IPS DF 6.9 (cell line): ENCODE data around the gene PAWR.
A peak's percentile ranks its signal among the peaks of the same experiment; 100 is the strongest.

Experiments used
- DNase-seq: peaks from one replicate; pipeline ENCODE4 v3.0.0-alpha.2; 2013; ENCODE audit warnings: low read depth, low spot score
- H3K27ac ChIP-seq: one replicate; pipeline ENCODE4 v1.5.1; 2013; ENCODE audit warnings: low read length, control low read depth
- H3K27me3 ChIP-seq: 2 replicates; pipeline ENCODE4 v1.6.1; 2013; ENCODE audit warnings: mild to moderate bottlenecking, low read length; ENCODE audit not compliant: control insufficient read depth, insufficient read depth
- H3K36me3 ChIP-seq: 2 replicates; pipeline ENCODE4 v1.6.1; 2013; ENCODE audit warnings: low read length; ENCODE audit not compliant: control insufficient read depth, insufficient read depth
- H3K4me1 ChIP-seq: 2 replicates; pipeline ENCODE4 v1.6.1; 2013; ENCODE audit warnings: low read length; ENCODE audit not compliant: control insufficient read depth, insufficient read depth
- H3K4me3 ChIP-seq: 2 replicates; pipeline ENCODE4 v1.5.1; 2013; ENCODE audit warnings: mild to moderate bottlenecking, low read length
- H3K9me3 ChIP-seq: 2 replicates; pipeline ENCODE4 v1.6.1; 2013; ENCODE audit warnings: low read length, inconsistent platforms; ENCODE audit not compliant: control insufficient read depth, insufficient read depth
- WGBS: extraction: QIAGEN DNeasy Blood & Tissue Kit; methylation state at CpG from one replicate; pipeline ENCODE4 v1.1.7; 2013; ENCODE audit warnings: mixed read lengths, missing lambda C conversion rate; ENCODE audit not compliant: insufficient read length, insufficient coverage; 5-methylcytosine and 5-hydroxymethylcytosine counted together

Gene PAWR

GRCh38 chr12:79706156-79706555 lies 15.4 kb upstream of the PAWR start:
- Histone ChIP-seq H3K4me3 (no peak overlapping the region), H3K27me3 (no peaks in the 10 kb centered on the region), H3K27ac (no peak overlapping the region), H3K4me1 (no peaks in the 10 kb centered on the region; the same call in 1 of the 2 replicates), H3K9me3 (no peaks in the 10 kb centered on the region), H3K36me3 (no peaks in the 10 kb centered on the region)
- no peak for DNase-seq

GRCh38 chr12:79698966-79699365 lies 8.2 kb upstream of the PAWR start:
- Histone ChIP-seq H3K27me3 (no peaks in the 10 kb centered on the region), H3K27ac (no peak overlapping the region), H3K36me3 (no peaks in the 10 kb centered on the region), H3K9me3 (no peaks in the 10 kb centered on the region), H3K4me3 (no peak overlapping the region), H3K4me1 (no peaks in the 10 kb centered on the region)
- no CpG with 5 or more reads among the region's 3 CpGs for WGBS
- no peak for DNase-seq

- no peak for DNase-seq
- no peaks in the 10 kb centered on the region for H3K9me3 ChIP-seq
- WGBS = no CpG with 5 or more reads among the region's 3 CpGs
- H3K27me3 ChIP-seq = no peaks in the 10 kb centered on the region
- H3K4me3 ChIP-seq = no peak overlapping the region
- no peak overlapping the region for H3K27ac ChIP-seq
- H3K4me1 ChIP-seq = no peaks in the 10 kb centered on the region
- H3K36me3 ChIP-seq = no peaks in the 10 kb centered on the region
These were observed 5.7 kb upstream of the PAWR start for GRCh38 chr12:79696416-79696815.

GRCh38 chr12:79692860-79693577 lies 2.3 kb upstream of the PAWR start:
- Histone ChIP-seq H3K27me3 (no peaks in the 10 kb centered on the region), H3K4me3 (no peak overlapping the region), H3K27ac (no peak overlapping the region), H3K9me3 (no peaks in the 10 kb centered on the region), H3K4me1 (no peaks in the 10 kb centered on the region), H3K36me3 (no peaks in the 10 kb centered on the region)
- no peak for DNase-seq
- no CpG with 5 or more reads among the region's 6 CpGs for WGBS

GRCh38 chr12:79691511-79692248 lies 916 bp upstream of the PAWR start:
- no peak overlapping the region for H3K27ac ChIP-seq
- DNase-seq = no peak
- WGBS = no CpG with 5 or more reads among the region's 11 CpGs

GRCh38 chr12:79690142-79690637 lies 574 bp downstream of the PAWR start:
- WGBS = no CpG with 5 or more reads among the region's 45 CpGs
- no peaks in the 10 kb centered on the region for H3K9me3 ChIP-seq
- DNase-seq = no peak
- peak overlapping the region; percentile 58 for H3K4me3 ChIP-seq
- no peaks in the 10 kb centered on the region for H3K27me3 ChIP-seq
- H3K27ac ChIP-seq = no peak overlapping the region
- no peaks in the 10 kb centered on the region for H3K4me1 ChIP-seq
- H3K36me3 ChIP-seq = no peaks in the 10 kb centered on the region

More at GRCh38 chr12:79691511-79692248, 916 bp upstream of the PAWR start:
- Histone ChIP-seq H3K4me3 (peak overlapping the region; percentile 58; the same call in 1 of the 2 replicates), H3K4me1 (no peaks in the 10 kb centered on the region), H3K27me3 (no peaks in the 10 kb centered on the region), H3K9me3 (no peaks in the 10 kb centered on the region), H3K36me3 (no peaks in the 10 kb centered on the region)

GRCh38 chr12:79689477-79690141 lies 1.2 kb downstream of the PAWR start:
- DNase-seq = no peak
- Histone ChIP-seq H3K27me3 (no peaks in the 10 kb centered on the region), H3K4me3 (peak overlapping the region; percentile 58), H3K36me3 (no peaks in the 10 kb centered on the region), H3K9me3 (no peaks in the 10 kb centered on the region), H3K27ac (no peak overlapping the region), H3K4me1 (no peaks in the 10 kb centered on the region)
- no CpG with 5 or more reads among the region's 66 CpGs for WGBS

- Histone ChIP-seq H3K27ac (no peak overlapping the region), H3K36me3 (no peaks in the 10 kb centered on the region), H3K9me3 (no peaks in the 10 kb centered on the region), H3K27me3 (no peaks in the 10 kb centered on the region), H3K4me3 (peak overlapping the region; percentile 58; the same call in 1 of the 2 replicates), H3K4me1 (no peaks in the 10 kb centered on the region)
- no peak for DNase-seq
- no CpG with 5 or more reads among the region's 6 CpGs for WGBS
These were observed 1.7 kb downstream of the PAWR start for GRCh38 chr12:79689061-79689476.

GRCh38 chr12:79688376-79689060 lies 2.2 kb downstream of the PAWR start:
- WGBS = no CpG with 5 or more reads among the region's 6 CpGs
- Histone ChIP-seq H3K4me1 (no peaks in the 10 kb centered on the region), H3K4me3 (peak overlapping the region; percentile 58; the same call in 1 of the 2 replicates), H3K36me3 (no peaks in the 10 kb centered on the region), H3K27ac (no peak overlapping the region), H3K9me3 (no peaks in the 10 kb centered on the region), H3K27me3 (no peaks in the 10 kb centered on the region)
- no peak for DNase-seq

- Histone ChIP-seq H3K27me3 (no peaks in the 10 kb centered on the region), H3K9me3 (no peaks in the 10 kb centered on the region), H3K27ac (no peak overlapping the region), H3K4me3 (peak overlapping the region; percentile 22; the same call in 1 of the 2 replicates), H3K4me1 (no peaks in the 10 kb centered on the region), H3K36me3 (no peaks in the 10 kb centered on the region)
- no CpG with 5 or more reads among the region's 3 CpGs for WGBS
- no peak for DNase-seq
These were observed 3.0 kb downstream of the PAWR start for GRCh38 chr12:79687711-79688260.
